ENCODE data around the gene INF2. TPM values are rescaled to one million over a fixed set of nuclear protein-coding genes. Genes with fewer than 3 reads are reported as not detected.

Gene INF2
- polyA plus RNA-seq, 1 donor (not counting 4 experiments of a cell fraction or from before 2014, with no cell fraction given), result 22.6 TPM

- Histone ChIP-seq H3K27ac (ENCODE audit: control insufficient read depth, insufficient read depth, low read length) (peak overlapping the region; percentile 27), H3K4me1 (ENCODE audit: control insufficient read depth, extremely low read depth, insufficient read depth, low read length) (peaks cover 45% of the 10 kb centered on the region), H3K27me3 (ENCODE audit: control insufficient read depth, extremely low read depth, insufficient read depth, low read length) (no peaks in the 10 kb centered on the region), H4K20me1 (ENCODE audit: control insufficient read depth, extremely low read depth, insufficient read depth, low read length) (no peaks in the 10 kb centered on the region), H3K4me3 (ENCODE audit: control insufficient read depth in 2 of 3, extremely low read depth in 1 of 3, insufficient read depth in 2 of 3, low read depth in 1 of 3, low read length in 3 of 3) (peak overlapping the region; percentile 25 to 57 (median 52)), H2AFZ (ENCODE audit: control insufficient read depth, low read length) (peak overlapping the region; percentile 87), H3K9me1 (ENCODE audit: control insufficient read depth, extremely low read depth, insufficient read depth, low read length) (no peaks in the 10 kb centered on the region), H3K4me2 (ENCODE audit: control insufficient read depth, extremely low read depth, insufficient read depth, low read depth, low read length) (peak overlapping the region; percentile 77), H3K9ac (ENCODE audit: control insufficient read depth, extremely low read depth, insufficient read depth, low read length) (peak overlapping the region; percentile 54), H3K79me2 (ENCODE audit: control insufficient read depth, insufficient read depth, low read length) (no peaks in the 10 kb centered on the region), H3K9me3 (ENCODE audit: control insufficient read depth, low read depth, low read length) (no peaks in the 10 kb centered on the region), H3K36me3 (ENCODE audit: control insufficient read depth in 2 of 2, extremely low read depth in 1 of 2, insufficient read depth in 2 of 2, low read length in 2 of 2) (no peaks in the 10 kb centered on the region)
- dilution Hi-C loops (cut with MboI; ENCODE audit: extremely low pct_ligation_motif_present, low sequenced_read_pairs), result no loop called here
- DNase-seq (ENCODE audit: low read depth, low spot score) (no peak), FAIRE-seq (peak; percentile 83)
- TF ChIP-seq CTCF (optimal IDR thresholded peaks at IDR 0.05 in 1 of 3, IDR thresholded peaks at IDR 0.05 in 1 of 3, conservative IDR thresholded peaks at IDR 0.05 in 1 of 3; ENCODE audit: extremely low read depth in 1 of 3, insufficient read depth in 2 of 3, low read length in 3 of 3) (no peak), EZH2 (IDR thresholded peaks at IDR 0.05; ENCODE audit: low read length) (no peak)
Observed at GRCh38 chr14:104677512-104678332, 11.7 kb upstream of the INF2 start.

- H3K9me3 ChIP-seq (ENCODE audit: control insufficient read depth, low read depth, low read length), result no peaks in the 10 kb centered on the region
- H3K4me3 ChIP-seq (ENCODE audit: control insufficient read depth in 2 of 3, extremely low read depth in 1 of 3, insufficient read depth in 2 of 3, low read depth in 1 of 3, low read length in 3 of 3), result peak overlapping the region in 1 of 3 experiments; percentile 57
- TF ChIP-seq CTCF (optimal IDR thresholded peaks at IDR 0.05 in 1 of 3, IDR thresholded peaks at IDR 0.05 in 1 of 3, conservative IDR thresholded peaks at IDR 0.05 in 1 of 3; ENCODE audit: extremely low read depth in 1 of 3, insufficient read depth in 2 of 3, low read length in 3 of 3), result no peak
- TF ChIP-seq EZH2 (IDR thresholded peaks at IDR 0.05; ENCODE audit: low read length), result no peak
- no peaks in the 10 kb centered on the region for H4K20me1 ChIP-seq (ENCODE audit: control insufficient read depth, extremely low read depth, insufficient read depth, low read length)
- no peak overlapping the region for H2AFZ ChIP-seq (ENCODE audit: control insufficient read depth, low read length)
- FAIRE-seq (no peak), DNase-seq (ENCODE audit: low read depth, low spot score) (no peak)
- no peaks in the 10 kb centered on the region for H3K36me3 ChIP-seq (ENCODE audit: control insufficient read depth in 2 of 2, extremely low read depth in 1 of 2, insufficient read depth in 2 of 2, low read length in 2 of 2)
- peak overlapping the region; percentile 27 for H3K27ac ChIP-seq (ENCODE audit: control insufficient read depth, insufficient read depth, low read length)
- peak overlapping the region; percentile 77 for H3K4me2 ChIP-seq (ENCODE audit: control insufficient read depth, extremely low read depth, insufficient read depth, low read depth, low read length)
- dilution Hi-C loops (cut with MboI; ENCODE audit: extremely low pct_ligation_motif_present, low sequenced_read_pairs), result no loop called here
- peaks cover 47% of the 10 kb centered on the region for H3K4me1 ChIP-seq (ENCODE audit: control insufficient read depth, extremely low read depth, insufficient read depth, low read length)
- no peaks in the 10 kb centered on the region for H3K79me2 ChIP-seq (ENCODE audit: control insufficient read depth, insufficient read depth, low read length)
- H3K9me1 ChIP-seq (ENCODE audit: control insufficient read depth, extremely low read depth, insufficient read depth, low read length), result no peaks in the 10 kb centered on the region
- H3K9ac ChIP-seq (ENCODE audit: control insufficient read depth, extremely low read depth, insufficient read depth, low read length), result peak overlapping the region; percentile 54
- no peaks in the 10 kb centered on the region for H3K27me3 ChIP-seq (ENCODE audit: control insufficient read depth, extremely low read depth, insufficient read depth, low read length)
Observed at GRCh38 chr14:104678346-104678745, 11.1 kb upstream of the INF2 start.

All from keratinocyte (primary cell).